LoVo (cell line): ENCODE results near the gene KIF3C.
A peak's percentile ranks its signal among the peaks of the same experiment; 100 is the strongest.
"Not testable (repeated sequence)": the region's sequence is repeated elsewhere in the genome, so short reads cannot be mapped to it uniquely, and the experiment has no call there.

Experiments used
- DNase-seq: peaks from one replicate; pipeline ENCODE4 v3.0.0-alpha.2; 2016; ENCODE audit warnings: low spot score

KIF3C gene

DNA sequence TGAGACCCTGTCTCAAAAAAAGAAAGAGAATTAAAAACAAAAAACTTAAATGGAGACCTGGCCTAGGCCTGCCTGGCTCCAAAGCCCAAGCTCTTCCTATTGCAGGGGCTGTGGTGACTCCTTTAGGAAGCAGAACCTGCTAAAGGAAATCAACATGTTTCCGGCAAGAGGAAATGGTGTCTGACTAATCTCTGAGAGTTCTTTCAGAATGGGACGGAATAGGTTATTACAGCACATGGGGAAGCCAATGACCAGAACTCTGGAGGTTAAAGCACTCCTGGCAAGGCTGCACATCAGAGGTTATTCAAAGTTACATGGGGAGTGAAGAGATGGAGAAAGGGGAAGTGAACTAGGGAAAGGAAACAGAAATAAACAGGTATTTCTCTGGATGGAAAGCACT lies 21.4 kb downstream of the KIF3C start:
- no peak for DNase-seq

DNA sequence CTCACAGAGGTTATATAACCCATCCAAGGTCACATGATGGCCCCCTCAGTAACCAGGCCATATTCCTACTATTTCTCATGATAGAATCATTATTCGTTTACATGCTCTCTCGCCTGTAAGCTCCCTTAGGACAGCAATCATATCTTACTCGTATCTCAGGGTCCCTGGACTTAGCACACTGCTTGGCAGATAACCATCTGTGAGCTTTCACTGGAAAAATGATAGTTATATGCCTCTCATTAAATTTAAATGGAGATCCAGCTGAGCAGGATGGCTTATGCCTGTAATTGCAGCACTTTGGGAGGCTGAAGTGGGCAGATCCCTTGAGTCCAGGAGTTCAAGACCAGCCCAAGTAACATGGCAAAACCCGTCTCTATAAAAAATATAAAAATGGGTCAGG lies 21.9 kb downstream of the KIF3C start:
- no peak for DNase-seq

DNA sequence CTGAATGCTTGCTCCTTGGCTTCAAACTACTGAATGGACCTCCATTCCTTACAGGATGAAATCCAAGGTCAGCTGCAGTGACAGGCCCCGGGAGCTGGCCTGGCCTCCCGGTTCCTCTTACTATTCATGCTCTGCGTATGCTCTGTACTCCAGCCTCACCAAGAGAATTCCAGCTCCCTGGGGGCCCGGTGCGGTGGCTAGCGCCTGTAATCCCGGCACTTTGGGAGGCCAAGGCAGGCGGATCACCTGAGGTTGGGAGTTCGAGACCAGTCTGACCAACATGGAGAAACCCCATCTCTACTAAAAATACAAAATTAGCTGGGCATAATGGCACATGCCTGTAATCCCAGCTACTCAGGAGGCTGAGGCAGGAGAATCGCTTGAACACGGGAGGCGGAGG lies 23.7 kb downstream of the KIF3C start:
- not testable (repeated sequence) for DNase-seq

DNA sequence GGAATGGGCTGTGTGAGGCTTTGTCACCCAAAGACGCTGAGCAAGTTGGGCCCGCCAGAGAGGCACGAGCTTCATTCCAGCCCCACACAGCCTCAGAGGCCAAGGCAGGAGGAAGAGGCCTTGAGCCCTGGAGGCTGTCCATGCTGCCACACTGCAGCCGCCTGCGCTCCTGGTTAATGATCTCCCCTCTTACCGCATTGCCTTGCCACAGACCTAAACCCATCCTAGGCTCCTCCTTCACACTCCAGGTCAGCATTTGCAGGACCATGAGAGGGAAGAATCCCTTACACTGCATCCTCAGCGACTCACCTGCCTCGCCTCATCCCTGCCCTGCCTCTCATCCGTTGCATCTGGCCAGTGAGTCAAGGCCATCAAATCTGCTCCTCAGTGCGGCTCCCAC lies 24.6 kb downstream of the KIF3C start:
- no peak for DNase-seq

DNA sequence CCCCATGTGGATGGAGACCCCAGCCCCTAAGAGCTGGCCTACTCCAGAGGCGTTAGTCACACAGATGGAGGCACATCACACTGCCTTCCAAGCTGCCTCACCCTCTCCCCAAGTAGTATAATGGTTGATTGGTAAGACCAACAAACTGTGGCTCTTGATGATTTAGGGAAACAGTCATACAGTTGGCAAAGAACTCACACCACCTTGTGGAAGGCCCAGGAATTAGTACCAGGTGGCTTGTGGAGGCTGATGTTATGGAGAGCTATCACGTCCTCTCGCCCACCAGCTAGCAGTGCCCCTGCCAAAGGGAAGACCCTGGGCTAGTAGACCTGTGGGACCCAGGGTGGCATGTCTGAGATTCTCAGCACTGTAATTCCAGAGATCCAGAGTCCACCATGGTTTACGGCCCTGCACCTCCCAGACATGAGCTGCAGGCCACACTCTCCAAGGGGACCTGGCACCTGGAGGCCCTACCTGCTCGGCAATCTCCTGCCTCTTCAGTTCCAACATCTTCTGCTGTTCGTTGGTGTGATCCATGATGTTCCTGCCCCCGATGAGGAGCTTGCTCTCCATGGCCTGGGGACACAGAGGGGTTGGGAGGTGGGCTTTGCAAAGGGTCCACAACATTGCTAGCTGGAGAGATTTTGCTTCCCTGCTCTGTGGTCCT lies 26.3 kb downstream of the KIF3C start:
- DNase-seq, result no peak

DNA sequence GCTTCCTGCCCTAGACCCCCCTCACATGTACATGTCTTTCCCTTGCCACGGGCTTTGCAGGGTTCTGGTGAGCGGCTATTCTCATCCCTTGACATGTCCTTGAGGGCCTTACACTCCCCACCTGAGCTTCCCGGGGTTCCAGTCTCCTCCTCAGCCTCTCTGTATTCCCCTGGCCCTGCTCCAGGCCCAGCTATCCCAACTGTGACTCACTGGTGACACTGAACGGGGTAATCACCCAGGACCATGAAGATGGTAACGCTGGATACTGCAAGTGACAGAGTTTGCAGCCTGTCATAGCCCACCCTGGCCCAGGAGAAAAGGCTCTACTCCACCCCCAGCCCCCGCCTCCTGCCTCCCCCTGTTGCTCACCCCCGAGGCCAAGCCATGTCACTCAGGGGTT lies 27.3 kb downstream of the KIF3C start:
- no peak for DNase-seq

DNA sequence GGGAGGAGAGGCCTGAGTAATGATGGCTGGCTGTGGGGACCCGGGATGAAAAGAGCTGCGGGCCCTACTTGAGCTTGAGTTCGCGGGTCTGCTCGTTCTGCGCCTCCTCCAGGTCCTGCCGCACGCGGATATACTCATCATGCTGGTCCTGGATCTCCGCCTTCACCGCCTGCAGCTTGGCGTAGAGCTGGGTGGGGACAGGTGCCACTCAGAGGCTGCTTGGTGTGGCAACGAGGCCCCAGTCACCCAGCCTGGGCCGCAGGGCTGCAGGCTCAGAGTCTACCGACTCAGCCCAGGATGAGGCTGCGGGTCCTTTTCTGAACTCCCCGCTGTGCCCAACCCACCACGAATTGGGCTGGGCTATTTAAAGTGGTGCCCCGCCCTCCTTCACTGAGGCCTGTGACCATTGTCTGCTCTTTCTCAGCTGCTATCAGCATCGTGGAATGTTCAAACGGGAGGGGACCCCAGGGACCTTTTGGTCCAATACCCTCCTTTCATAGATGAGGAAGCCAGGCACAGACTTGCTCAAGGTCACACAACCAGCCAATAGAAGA lies 28.0 kb downstream of the KIF3C start:
- no peak for DNase-seq

DNA sequence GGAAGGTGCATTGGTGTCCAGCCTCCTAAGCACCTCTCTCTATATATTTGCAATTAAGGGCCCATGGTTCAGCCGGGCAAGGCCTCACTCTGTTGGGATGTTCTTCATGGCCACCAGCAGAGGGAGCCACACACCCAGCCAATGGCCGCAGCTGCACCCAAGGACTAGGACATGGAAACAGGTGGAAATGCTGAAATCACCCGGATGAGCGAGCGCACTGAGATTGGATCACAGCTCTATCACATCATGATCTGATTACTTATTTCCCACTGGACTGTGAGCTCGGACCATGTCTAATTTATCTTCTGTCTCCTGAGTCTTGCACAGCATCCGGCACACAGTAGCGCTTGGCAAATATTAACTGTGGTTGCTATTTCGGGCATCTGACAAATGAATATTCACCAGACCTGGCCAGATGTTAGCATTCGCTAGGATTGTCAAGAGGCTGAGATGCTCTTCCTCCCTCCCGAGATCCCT lies 31.2 kb downstream of the KIF3C start:
- peak; percentile 81 for DNase-seq

DNA sequence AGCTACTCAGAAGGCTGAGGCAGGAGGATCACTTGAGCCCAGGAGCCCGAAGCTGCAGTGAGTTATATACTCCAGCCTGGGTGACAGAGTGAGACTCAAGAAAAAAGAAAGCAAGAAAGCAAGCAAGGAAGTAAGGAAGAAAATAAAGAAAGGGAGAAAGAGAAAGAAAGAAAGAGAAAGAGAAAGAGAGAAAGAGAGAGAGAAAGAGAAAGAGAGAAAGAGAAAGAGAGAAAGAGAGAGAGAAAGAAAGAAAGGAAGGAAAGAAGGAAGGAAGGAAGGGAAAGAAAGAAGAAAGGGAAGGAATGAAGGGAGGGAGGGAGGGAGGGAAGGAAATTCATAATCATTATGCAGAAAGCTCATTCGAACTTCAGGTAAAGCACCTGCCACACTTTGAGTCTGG lies 33.9 kb downstream of the KIF3C start:
- no peak for DNase-seq

DNA sequence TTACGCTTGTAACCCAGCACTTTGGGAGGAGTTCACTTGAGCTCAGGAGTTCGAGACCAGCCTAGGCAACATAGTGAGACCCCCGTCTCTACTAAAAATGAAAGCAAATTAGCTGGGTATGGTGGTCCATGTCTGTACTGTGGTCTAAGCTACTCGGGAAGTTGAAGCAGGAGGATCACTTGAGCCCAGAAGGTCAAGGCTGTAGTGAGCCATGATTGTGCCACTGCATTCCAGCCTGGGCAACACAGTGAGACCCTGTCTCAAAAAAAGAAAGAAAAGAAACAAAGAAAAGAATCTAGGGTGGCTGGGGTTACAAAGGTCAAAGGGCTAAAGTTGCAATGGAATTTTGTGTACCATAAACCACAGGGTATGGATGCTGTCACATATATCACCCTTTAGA lies 41.3 kb downstream of the KIF3C start:
- no peak for DNase-seq

DNA sequence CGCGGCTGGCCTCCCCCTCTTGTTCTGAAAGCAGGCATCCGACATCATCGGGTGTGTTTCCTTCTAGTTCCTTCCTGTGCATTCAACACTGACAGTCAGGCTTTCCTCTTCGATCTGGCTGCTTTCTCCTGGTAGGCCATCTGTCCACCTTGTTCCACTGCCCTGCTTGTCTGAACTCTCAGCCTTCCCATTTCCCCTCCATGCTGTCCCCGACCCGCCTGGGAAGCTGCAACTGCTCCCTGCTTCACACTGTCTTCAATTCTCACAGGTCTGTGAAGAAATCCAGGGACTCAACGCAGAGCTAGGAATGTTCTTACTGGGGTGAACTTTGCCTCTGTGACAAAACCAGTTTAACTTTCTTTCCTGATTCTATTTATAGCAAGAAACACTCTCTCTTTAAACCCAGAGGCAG lies 43.0 kb downstream of the KIF3C start:
- DNase-seq, result no peak

DNA sequence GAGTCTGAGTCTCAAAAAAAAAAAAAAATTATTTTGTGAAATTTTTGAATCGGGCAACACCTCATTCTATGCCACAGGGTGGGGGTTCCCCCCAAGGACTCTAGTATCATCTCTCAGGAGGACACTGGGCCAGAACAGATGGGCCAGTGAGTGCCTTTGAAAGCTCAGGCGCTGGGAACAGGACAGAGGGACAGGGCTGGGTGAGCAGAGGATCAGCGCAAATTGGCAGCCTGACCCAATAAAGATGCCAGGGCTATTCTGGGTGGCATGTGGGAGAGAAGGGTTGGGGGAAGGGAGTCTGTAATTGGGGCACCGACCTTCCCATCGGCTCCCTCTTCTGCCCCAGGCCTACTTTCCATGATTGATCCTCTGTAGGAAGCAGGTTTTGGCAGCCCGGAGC lies 44.0 kb downstream of the KIF3C start:
- no peak for DNase-seq

DNA sequence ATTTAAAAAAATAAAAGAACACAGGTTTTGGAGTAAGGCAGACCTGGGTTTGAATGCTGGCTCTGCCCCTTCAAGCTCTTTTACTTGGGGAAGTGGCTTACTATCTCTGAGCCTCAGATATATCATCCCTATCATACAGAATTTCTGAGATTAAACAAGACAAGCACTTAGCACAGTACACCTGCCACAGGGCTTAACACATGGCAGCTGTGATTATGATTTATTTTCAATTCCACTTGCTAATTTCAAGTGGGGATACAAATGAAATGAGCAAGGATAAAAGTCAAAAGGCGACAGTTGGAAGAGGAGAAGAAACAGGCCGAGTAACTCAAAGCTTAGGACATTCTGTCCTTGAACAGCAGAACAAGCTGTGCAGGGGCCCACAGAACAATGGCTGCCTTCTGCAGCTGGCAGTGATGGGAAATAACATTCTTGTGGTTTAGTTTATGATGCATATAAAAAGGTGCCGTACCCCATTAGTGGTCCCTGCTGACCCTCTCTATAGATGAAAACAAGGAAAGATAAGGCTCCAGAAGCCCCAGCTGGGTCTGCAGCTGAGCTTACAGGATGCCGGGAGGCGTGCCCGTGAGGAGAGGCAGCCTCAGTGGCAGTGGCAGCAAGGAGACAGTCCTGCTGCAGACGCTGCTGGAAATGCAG lies 45.3 kb downstream of the KIF3C start:
- peak; percentile 7 for DNase-seq

DNA sequence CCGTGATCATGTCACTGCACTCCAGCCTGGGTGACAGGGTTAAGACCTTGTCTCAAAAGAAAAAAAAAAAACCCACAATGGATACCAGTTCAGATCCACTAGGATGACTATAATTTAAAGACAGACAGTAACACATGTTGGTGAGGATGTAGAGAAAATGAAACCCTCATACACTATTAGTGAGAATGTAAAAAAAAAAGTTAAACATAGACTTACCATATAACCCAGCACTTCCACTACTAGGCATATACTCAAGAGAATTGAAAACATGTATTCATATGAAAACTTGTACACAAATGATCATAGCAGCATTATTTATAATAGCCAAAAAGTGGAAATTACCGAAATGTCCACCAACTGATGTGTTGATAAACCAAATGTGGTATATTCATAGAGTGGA lies 48.7 kb downstream of the KIF3C start:
- DNase-seq, result no peak

DNA sequence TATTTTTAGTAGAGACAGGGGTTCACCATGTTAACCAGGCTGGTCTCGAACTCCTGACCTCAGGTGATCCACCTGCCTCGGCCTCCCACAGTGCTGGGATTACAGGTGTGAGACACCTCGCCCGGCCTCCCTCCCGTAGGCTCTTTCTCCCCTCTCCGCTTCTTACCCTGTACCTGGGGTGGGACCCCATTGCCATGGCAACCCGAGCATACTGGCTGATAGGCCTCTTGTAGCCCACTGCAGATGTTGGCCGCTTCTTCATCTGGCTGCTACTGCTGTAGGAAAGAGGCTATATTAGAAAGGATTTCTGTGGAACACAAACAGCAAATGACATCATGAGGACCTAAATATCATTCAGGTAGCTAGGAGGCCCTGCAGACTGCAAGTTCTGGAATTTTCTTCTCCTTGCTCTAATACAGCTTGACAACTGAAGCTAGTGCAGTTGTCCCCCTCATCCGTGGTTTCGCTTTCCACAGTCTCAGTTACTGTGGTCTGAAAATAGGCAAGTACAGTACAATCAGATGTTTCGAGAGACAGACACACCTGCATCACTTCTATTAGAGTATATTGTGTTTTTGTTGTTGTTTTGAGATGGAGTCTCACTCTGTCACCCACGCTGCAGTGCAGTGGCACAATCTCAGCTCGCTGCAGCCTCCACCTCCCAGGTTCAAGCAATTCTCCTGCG lies 52.4 kb downstream of the KIF3C start:
- no peak for DNase-seq

DNA sequence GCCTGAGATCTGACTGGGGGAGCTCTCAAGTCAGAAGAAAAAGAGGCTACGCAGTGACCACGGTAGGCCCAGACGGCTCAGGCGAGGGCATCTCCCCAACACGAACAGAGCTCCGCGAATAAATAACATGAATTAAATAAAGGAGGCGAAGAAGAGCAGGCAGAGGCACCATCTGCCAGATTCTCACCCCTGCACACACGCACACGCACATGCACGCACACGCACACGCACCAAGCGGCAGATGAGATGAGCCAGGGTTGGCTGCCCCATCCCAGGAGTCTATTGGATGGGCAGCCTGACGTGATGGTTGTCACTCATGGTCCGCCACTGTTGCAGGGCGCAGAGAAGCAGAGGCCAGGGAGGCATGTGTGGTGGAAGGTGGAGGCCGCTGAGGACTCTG lies 53.6 kb downstream of the KIF3C start:
- no peak for DNase-seq

DNA sequence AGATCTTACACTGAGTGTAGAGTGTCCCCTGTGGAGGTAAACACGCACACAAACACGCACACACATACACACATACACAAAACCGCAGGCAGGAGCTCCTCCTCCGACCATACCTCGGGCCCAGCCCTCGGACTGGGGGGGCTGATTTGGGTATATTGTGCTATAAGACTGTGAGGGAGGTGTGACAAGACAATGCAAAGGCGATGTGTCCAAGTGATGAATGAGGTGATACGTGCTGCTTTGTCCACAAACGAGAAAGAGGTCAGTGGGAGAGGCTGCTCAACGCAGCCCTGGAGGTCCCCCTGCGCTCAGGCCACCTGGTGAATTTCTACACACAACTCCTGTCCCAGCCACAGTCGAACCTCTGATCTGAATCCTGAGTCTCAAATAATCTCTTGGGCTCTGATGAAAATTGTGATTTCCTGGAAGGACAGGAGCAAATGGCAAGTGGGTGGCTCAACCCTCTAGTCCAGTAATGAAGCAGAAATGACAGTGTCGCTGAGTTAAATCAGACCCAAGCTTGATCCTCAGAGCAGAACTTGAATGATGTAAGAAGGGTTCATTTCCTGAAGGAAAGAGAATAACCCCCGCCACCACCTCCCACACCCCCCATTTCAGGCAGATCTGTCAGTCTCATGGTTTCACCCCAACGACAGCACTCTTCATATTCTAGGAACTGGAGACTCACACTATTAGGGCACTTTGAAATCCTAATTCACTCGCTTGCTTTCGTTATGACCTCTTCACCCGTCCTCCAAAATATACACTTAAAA lies 55.1 kb downstream of the KIF3C start:
- DNase-seq, result no peak

DNA sequence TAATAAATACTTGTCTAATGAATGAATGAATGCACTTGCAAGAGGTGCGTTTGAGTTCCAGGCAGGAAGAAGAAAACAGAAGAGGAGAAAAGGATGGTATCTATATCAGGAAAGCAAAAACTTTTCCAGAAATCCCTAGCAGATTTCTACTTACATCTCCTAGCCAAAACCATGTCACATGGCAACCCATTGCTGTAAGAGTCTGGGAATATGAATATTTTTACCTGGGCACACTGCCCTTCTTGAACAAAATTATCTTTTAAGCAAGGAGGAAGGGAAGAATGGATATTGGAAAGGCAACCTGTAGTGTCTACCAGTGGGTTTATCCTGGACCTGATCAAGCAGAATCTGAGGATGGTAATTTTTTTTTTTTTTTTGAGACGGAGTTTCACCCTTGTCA lies 59.8 kb downstream of the KIF3C start:
- no peak for DNase-seq

DNA sequence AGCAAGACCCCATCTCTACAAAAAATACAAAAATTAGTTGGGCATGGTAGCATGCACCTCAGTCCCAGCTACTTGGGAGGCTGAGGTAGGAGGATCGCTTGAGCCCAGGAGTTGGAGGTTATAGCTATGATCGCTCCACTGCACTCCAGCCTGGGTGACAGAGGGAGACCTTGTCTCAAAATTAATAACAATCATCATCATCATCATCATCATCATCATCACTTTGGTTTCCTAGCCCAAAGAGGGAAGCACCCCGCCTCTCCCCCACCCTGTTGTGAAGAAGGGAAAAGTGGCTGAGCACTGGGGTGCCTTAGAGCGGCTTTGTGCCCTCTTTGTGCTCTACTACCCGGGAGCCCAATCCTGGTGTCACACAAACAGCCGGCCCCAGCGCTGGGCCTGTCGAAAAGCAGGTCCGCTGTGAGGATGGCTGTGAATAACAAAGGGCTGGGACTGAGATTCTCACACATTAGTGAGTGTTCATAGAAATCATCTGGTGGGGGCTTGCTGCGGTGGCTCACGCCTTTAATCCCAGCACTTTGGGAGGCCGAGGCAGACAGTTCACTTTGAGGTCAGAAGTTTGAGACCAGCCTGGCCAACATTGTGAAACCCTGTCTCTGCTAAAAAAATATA lies 61.4 kb downstream of the KIF3C start:
- DNase-seq, result no peak

DNA sequence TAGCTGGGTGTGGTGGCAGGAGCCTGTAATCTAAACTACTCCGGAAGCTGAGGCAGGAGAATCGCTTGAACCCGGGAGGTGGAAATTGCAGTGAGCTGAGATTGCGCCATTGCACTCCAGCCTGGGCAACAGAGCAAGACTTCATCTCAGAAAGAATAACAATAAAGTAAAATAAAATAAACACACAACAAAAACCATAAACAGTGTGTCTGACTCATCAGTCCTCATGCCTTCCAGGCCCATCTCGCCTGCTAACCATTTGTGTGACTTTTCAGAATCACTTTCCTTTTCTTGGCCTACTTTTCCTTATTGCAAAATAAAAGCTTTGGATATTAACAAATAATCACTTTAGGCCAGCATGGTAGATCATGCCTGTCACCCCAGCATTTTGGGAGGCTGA lies 62.0 kb downstream of the KIF3C start:
- no peak for DNase-seq

DNA sequence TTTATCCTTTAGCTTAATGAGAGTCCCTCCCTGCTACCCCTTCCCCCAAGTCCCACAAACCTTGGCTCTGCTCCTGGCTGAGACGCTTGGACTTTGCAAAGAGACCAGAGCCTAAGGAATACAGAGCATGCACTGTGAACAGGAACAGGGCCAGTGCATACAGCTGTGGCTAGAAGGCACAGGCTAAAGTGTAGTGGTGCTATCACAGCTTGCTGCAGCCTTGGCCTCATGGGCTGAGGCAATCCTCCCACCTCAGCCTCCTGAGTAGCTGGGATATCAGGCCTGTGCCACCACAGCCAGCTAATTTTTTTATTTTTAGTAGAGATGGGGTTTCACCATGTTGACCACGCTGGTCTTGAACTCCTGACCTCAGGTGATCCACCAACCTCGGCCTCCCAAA lies 64.5 kb downstream of the KIF3C start:
- no peak for DNase-seq

DNA sequence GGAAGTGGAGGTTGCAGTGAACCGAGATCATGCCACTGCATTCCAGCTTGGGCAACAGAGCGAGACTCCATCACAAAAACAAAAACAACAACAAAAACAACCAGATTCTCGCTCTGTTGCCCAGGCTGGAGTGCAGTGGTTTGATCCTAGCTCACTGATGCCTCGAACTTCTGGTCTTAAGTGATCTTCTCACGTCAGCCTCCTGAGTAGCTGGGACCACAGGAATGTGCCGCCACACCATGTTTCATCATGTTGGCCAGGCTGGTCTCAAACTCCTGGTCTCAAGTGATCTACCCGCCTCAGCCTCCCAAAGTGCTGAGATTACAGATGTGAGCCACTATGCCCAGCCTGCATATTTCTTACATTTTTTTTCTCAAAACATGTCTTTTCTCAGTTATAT lies 64.9 kb downstream of the KIF3C start:
- not testable (repeated sequence) for DNase-seq
